Neuronal stem cell (in vitro differentiated cells): Measurements from ENCODE around the gene ATRN.

Experiments used
- DNase-seq: peaks from one replicate; pipeline ENCODE4 v3.0.0-alpha.2; 2013; ENCODE audit warnings: low spot score
- H2AFZ ChIP-seq: one replicate; pipeline ENCODE4 v1.6.1; 2013; ENCODE audit warnings: mild to moderate bottlenecking, low read length, inconsistent platforms
- H2AK5ac ChIP-seq: 2 replicates; pipeline ENCODE4 v1.6.1; 2013; ENCODE audit warnings: low read depth, mild to moderate bottlenecking, inconsistent platforms, low read length, moderate library complexity, mixed read lengths
- H2BK120ac ChIP-seq: 2 replicates; pipeline ENCODE4 v1.6.1; 2013; ENCODE audit warnings: low read depth, mild to moderate bottlenecking, inconsistent platforms, low read length, moderate library complexity, mixed read lengths
- H2BK12ac ChIP-seq: one replicate; pipeline ENCODE4 v1.6.1; 2013; ENCODE audit warnings: low read length, inconsistent platforms
- H2BK15ac ChIP-seq: 2 replicates; pipeline ENCODE4 v1.6.1; 2013; ENCODE audit warnings: mild to moderate bottlenecking, low read length, inconsistent platforms, mixed read lengths
- H2BK5ac ChIP-seq: one replicate; pipeline ENCODE4 v1.6.1; 2013; ENCODE audit warnings: inconsistent platforms, mild to moderate bottlenecking, low read length, moderate library complexity
- H3K14ac ChIP-seq: one replicate; pipeline ENCODE4 v1.6.1; 2013; ENCODE audit warnings: low read length, inconsistent platforms
- H3K18ac ChIP-seq: 2 replicates; pipeline ENCODE4 v1.6.1; 2013; ENCODE audit warnings: low read length, inconsistent platforms
- H3K23ac ChIP-seq: 2 replicates; pipeline ENCODE4 v1.6.1; 2013; ENCODE audit warnings: low read depth, mild to moderate bottlenecking, mixed read lengths, low read length, inconsistent platforms; ENCODE audit not compliant: poor library complexity
- H3K27ac ChIP-seq: replicated peaks from 3 replicates; pipeline ENCODE4 v1.5.1; 2013; ENCODE audit warnings: low read length, inconsistent platforms
- H3K27me3 ChIP-seq, 3 experiments: 2 replicates each; pipeline ENCODE4 v1.6.1; 2013; ENCODE audit warnings: low read length in 3 of 3, mild to moderate bottlenecking in 2 of 3, inconsistent platforms in 1 of 3, low read depth in 1 of 3, mixed read lengths in 1 of 3, moderate library complexity in 1 of 3; ENCODE audit not compliant: control insufficient read depth in 3 of 3, insufficient read depth in 3 of 3
- H3K36me3 ChIP-seq, 2 donors: replicated peaks in 1 of 2; 2 replicates each; pipeline ENCODE4 v1.6.1; 2013; ENCODE audit warnings: low read length in 2 of 2; ENCODE audit not compliant: control insufficient read depth in 2 of 2, insufficient read depth in 2 of 2
- H3K4ac ChIP-seq: 2 replicates; pipeline ENCODE4 v1.6.1; 2013; ENCODE audit warnings: inconsistent platforms, mild to moderate bottlenecking, low read length, moderate library complexity
- H3K4me1 ChIP-seq, 2 donors: 1 replicate in 1 of 2; 2 replicates in 1 of 2; pipeline ENCODE4 v1.6.1; 2013; ENCODE audit warnings: low read length in 2 of 2, low read depth in 1 of 2; ENCODE audit not compliant: control insufficient read depth in 2 of 2, insufficient read depth in 1 of 2
- H3K4me2 ChIP-seq: one replicate; pipeline ENCODE4 v1.6.1; 2013; ENCODE audit warnings: mild to moderate bottlenecking, low read length, inconsistent platforms; ENCODE audit not compliant: insufficient read depth, poor library complexity, severe bottlenecking
- H3K4me3 ChIP-seq, 2 donors: 2 replicates each; pipeline ENCODE4 v1.5.1; 2013; ENCODE audit warnings: low read length in 2 of 2, mild to moderate bottlenecking in 2 of 2, inconsistent platforms in 1 of 2, moderate library complexity in 1 of 2
- H3K79me1 ChIP-seq: one replicate; pipeline ENCODE4 v1.6.1; 2013; ENCODE audit warnings: low read depth, mild to moderate bottlenecking, inconsistent platforms, low read length, moderate library complexity
- H3K9ac ChIP-seq: one replicate; pipeline ENCODE4 v1.6.1; 2013; ENCODE audit warnings: mild to moderate bottlenecking, low read depth, low read length, inconsistent platforms; ENCODE audit not compliant: poor library complexity
- H3K9me3 ChIP-seq, 2 donors: replicated peaks in 1 of 2; 2 replicates each; pipeline versions ENCODE3 to v1.6.1; 2013; ENCODE audit warnings: low read length in 2 of 2, mild to moderate bottlenecking in 2 of 2, inconsistent platforms in 1 of 2, low read depth in 1 of 2, mixed read lengths in 1 of 2, moderate library complexity in 1 of 2; ENCODE audit not compliant: control insufficient read depth in 2 of 2, insufficient read depth in 1 of 2
- H4K8ac ChIP-seq: one replicate; pipeline ENCODE4 v1.6.1; 2013; ENCODE audit warnings: low read depth, mild to moderate bottlenecking, inconsistent platforms, low read length, moderate library complexity
- H4K91ac ChIP-seq: one replicate; pipeline ENCODE4 v1.6.1; 2013; ENCODE audit warnings: low read length, low read depth, mild to moderate bottlenecking, inconsistent platforms; ENCODE audit not compliant: poor library complexity
- WGBS, 2 donors: extraction: QIAGEN DNeasy Blood & Tissue Kit; methylation state at CpG; one replicate each; pipeline ENCODE4 v1.1.7; 2013; ENCODE audit warnings: missing lambda C conversion rate in 2 of 2, mixed read lengths in 1 of 2; ENCODE audit not compliant: insufficient read length in 2 of 2, insufficient replicate concordance in 1 of 2; ENCODE audit errors: extremely low coverage in 2 of 2; 5-methylcytosine and 5-hydroxymethylcytosine counted together

Gene ATRN

DNA sequence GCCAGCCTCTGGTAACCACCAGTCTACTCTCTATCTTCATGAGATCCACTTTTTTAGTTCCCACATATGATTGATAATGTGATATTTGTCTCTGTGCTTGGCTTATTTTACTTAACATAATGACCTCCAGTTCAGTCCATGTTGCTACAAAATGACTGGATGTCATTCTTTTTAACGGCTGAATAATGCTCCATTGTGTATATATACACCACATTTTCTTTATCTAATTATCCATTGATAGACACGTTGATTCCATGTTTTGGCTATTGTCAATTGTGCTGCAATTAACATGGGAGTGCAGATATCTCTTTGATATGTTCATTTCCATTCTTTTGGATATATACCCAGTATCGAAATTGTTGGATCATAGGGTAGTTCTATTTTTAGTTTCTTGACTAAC lies 89.3 kb downstream of the ATRN start:
- no peak overlapping the region for H3K27ac ChIP-seq
- no peak overlapping the region for H2BK5ac ChIP-seq
- H2AFZ ChIP-seq: no peak overlapping the region
- no peak overlapping the region for H3K9ac ChIP-seq
- H3K79me1 ChIP-seq: no peaks in the 10 kb centered on the region
- no peak overlapping the region for H4K91ac ChIP-seq
- no peak overlapping the region for H2BK120ac ChIP-seq
- no peak overlapping the region for H3K18ac ChIP-seq
- H2BK15ac ChIP-seq: no peak overlapping the region
- H3K9me3 ChIP-seq: no peaks in the 10 kb centered on the region
- no peak overlapping the region for H2BK12ac ChIP-seq
- no peak overlapping the region for H2AK5ac ChIP-seq
- no peaks in the 10 kb centered on the region for H3K27me3 ChIP-seq
- H3K4me1 ChIP-seq: no peaks in the 10 kb centered on the region
- H4K8ac ChIP-seq: no peak overlapping the region
- peaks cover 3 to 19% of the 10 kb centered on the region in 2 donors for H3K36me3 ChIP-seq
- H3K4me2 ChIP-seq: no peak overlapping the region
- no peak overlapping the region for H3K4me3 ChIP-seq
- no peak overlapping the region for H3K4ac ChIP-seq
- H3K23ac ChIP-seq: no peak overlapping the region
- DNase-seq: no peak
- H3K14ac ChIP-seq: no peak overlapping the region
- no CpG with 5 or more reads among the region's 3 CpGs for WGBS, 2 donors

DNA sequence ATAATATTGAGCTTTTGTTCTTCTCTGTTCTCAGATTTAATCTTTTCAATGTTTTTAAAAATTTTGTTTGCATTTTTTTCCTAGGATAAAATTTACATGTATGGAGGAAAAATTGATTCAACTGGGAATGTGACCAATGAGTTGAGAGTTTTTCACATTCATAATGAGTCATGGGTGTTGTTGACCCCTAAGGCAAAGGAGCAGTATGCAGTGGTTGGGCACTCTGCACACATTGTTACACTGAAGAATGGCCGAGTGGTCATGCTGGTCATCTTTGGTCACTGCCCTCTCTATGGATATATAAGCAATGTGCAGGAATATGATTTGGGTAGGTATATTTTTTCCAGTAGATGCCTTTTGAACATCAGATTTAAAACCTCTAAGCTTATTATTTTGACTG lies 89.8 kb downstream of the ATRN start:
- Histone ChIP-seq H3K4ac (no peak overlapping the region), H3K27me3 (no peaks in the 10 kb centered on the region), H3K9ac (no peak overlapping the region), H3K9me3 (no peaks in the 10 kb centered on the region), H2AK5ac (no peak overlapping the region), H2BK5ac (no peak overlapping the region), H3K4me2 (no peak overlapping the region), H2BK120ac (no peak overlapping the region), H3K14ac (no peak overlapping the region), H3K18ac (no peak overlapping the region), H3K4me1 (no peaks in the 10 kb centered on the region), H2BK12ac (no peak overlapping the region), H3K27ac (no peak overlapping the region), H3K36me3 (peaks cover 3 to 19% of the 10 kb centered on the region in 2 donors), H4K91ac (no peak overlapping the region), H3K4me3 (no peak overlapping the region), H2AFZ (no peak overlapping the region), H3K23ac (no peak overlapping the region), H3K79me1 (no peaks in the 10 kb centered on the region), H2BK15ac (no peak overlapping the region), H4K8ac (no peak overlapping the region)
- WGBS, 2 donors: no CpG with 5 or more reads among the region's 1 CpG
- no peak for DNase-seq

DNA sequence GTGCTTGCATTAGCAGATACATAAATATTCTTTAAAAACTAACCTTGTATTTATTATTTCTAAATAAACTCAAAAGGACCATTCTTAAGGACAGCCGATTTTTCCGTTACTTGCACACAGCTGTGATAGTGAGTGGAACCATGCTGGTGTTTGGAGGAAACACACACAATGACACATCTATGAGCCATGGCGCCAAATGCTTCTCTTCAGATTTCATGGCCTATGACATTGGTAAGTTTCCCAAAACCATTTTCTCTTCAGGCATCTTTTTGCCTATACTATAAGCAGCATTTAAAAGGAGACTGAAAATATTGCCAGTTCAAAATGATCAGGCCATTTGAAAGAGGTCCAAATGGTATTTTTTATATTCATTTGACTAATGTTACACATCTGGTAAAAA lies 92.3 kb downstream of the ATRN start:
- Histone ChIP-seq H3K27me3 (no peaks in the 10 kb centered on the region), H3K9me3 (no peaks in the 10 kb centered on the region), H3K18ac (no peak overlapping the region), H3K4me1 (no peaks in the 10 kb centered on the region), H4K8ac (no peak overlapping the region), H3K4me2 (no peak overlapping the region), H2BK5ac (no peak overlapping the region), H2BK12ac (no peak overlapping the region), H3K14ac (no peak overlapping the region), H3K27ac (no peak overlapping the region), H3K4me3 (no peak overlapping the region), H3K23ac (no peak overlapping the region), H3K36me3 (peaks cover 3 to 23% of the 10 kb centered on the region in 2 donors), H2BK15ac (no peak overlapping the region), H4K91ac (no peak overlapping the region), H3K4ac (no peak overlapping the region), H2BK120ac (no peak overlapping the region), H3K9ac (no peak overlapping the region), H2AK5ac (no peak overlapping the region), H2AFZ (no peak overlapping the region), H3K79me1 (no peaks in the 10 kb centered on the region)
- no peak for DNase-seq
- WGBS, 2 donors: no CpG with 5 or more reads among the region's 3 CpGs

DNA sequence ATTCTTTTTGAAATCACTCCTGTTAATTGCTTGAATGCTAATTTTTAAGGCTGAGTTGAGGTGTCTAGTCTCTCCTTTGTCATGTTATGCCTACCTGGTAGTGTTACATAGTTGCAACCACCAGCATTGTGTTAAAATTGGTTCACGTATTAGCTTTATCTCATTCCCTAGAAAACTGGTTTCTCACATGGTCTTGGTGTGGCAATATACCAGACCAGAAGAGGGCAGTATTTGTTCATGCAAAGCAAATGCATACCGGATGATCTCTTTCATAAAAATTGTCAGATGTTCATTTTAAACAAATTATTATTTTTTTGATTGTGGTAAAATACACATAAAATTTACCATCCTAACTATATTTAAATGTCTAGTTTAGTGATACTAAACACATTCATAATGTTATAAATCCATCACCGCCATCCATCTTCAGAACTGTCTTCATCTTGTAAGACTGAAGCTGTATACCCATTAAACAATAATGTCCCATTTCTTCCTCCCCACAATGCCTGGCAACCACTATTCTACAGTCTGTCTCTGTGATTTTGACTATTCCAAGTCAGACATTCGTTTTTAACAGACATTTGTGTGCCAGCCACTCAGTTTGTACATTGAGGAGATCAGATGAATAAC lies 92.8 kb downstream of the ATRN start:
- H3K36me3 ChIP-seq: peaks cover 3 to 23% of the 10 kb centered on the region in 2 donors
- H3K9me3 ChIP-seq: no peaks in the 10 kb centered on the region
- H2BK5ac ChIP-seq: no peak overlapping the region
- no peak overlapping the region for H2BK120ac ChIP-seq
- no peak overlapping the region for H2AFZ ChIP-seq
- H2BK15ac ChIP-seq: no peak overlapping the region
- WGBS, 2 donors: no CpG with 5 or more reads among the region's 4 CpGs
- H3K4me2 ChIP-seq: no peak overlapping the region
- H2BK12ac ChIP-seq: no peak overlapping the region
- H3K18ac ChIP-seq: no peak overlapping the region
- H4K8ac ChIP-seq: no peak overlapping the region
- H4K91ac ChIP-seq: no peak overlapping the region
- H3K4me1 ChIP-seq: no peaks in the 10 kb centered on the region
- no peak overlapping the region for H3K27ac ChIP-seq
- DNase-seq: peak; percentile 23
- H3K79me1 ChIP-seq: no peaks in the 10 kb centered on the region
- no peak overlapping the region for H3K4ac ChIP-seq
- H3K23ac ChIP-seq: no peak overlapping the region
- no peaks in the 10 kb centered on the region for H3K27me3 ChIP-seq
- H2AK5ac ChIP-seq: no peak overlapping the region
- no peak overlapping the region for H3K9ac ChIP-seq
- H3K4me3 ChIP-seq: no peak overlapping the region
- no peak overlapping the region for H3K14ac ChIP-seq
